ENCODE measurements around the gene YRDC.

YRDC gene

GRCh38 chr1:37808369-37809319, 636 bp upstream of the YRDC start:
- H3K4me3 ChIP-seq (ENCODE audit: low read length, poor library complexity, severe bottlenecking) = peak overlapping the region; percentile 97
- H3K4me2 ChIP-seq (ENCODE audit: low read depth, low read length, poor library complexity, severe bottlenecking) = peak overlapping the region; percentile 88
- H4K20me1 ChIP-seq (ENCODE audit: insufficient read depth, low read length, poor library complexity, severe bottlenecking) = peaks cover 35% of the 10 kb centered on the region
- H3K9me2 ChIP-seq (replicated peaks; ENCODE audit: low read depth, low read length) = no peaks in the 10 kb centered on the region
- H3K9me3 ChIP-seq (ENCODE audit: insufficient read depth, low read depth, low read length) = no peaks in the 10 kb centered on the region
- peak overlapping the region; percentile 90 for H3K9ac ChIP-seq (ENCODE audit: low read depth, low read length, poor library complexity, severe bottlenecking)
- H3K4me1 ChIP-seq (ENCODE audit: insufficient read depth, low read length, poor library complexity, severe bottlenecking) = peaks cover 20% of the 10 kb centered on the region
- peaks cover 22% of the 10 kb centered on the region; the same call in 1 of the 2 replicates for H3K36me3 ChIP-seq (ENCODE audit: insufficient read depth, low read length)
- TF ChIP-seq CTCF (conservative IDR thresholded peaks at IDR 0.05; ENCODE audit: low read length) (no peak), EZH2phosphoT487 (IDR thresholded peaks at IDR 0.05; ENCODE audit: borderline replicate concordance) (no peak)
- H3K79me2 ChIP-seq (ENCODE audit: insufficient read depth, low read length) = peaks cover 43% of the 10 kb centered on the region
- H2AFZ ChIP-seq (ENCODE audit: low read length) = peak overlapping the region; percentile 87
- H3F3A ChIP-seq (ENCODE audit: low read depth) = no peaks in the 10 kb centered on the region
- H3K27me3 ChIP-seq (ENCODE audit: insufficient read depth, low read length, poor library complexity, severe bottlenecking) = no peaks in the 10 kb centered on the region

GRCh38 chr1:37807220-37807554, 821 bp downstream of the YRDC start:
- peaks cover 43% of the 10 kb centered on the region for H3K79me2 ChIP-seq (ENCODE audit: insufficient read depth, low read length)

DNA sequence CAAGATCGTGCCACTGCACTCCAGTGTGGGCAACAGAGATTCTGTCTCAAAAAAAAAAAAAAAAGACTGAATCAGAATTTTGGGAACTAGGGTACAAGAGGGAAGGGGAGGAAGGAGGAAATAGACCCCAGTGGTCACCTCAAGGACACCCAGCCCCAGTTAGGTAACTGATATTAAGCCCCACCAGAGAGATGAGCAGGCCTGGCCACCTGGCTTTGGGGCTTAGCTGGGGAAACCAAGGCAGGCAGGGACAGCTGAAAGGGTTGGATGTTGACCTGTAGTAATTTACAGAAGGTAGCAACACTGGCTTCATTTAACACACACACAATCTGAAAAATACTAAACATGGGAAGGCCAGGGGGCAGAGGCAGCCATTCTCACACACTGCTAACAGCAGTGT, 5.6 kb downstream of the YRDC start:
- Histone ChIP-seq H3K36me3 (ENCODE audit: insufficient read depth, low read length) (peaks cover 48% of the 10 kb centered on the region; the same call in 1 of the 2 replicates), H3K4me3 (ENCODE audit: low read length, poor library complexity, severe bottlenecking) (no peak overlapping the region), H3K4me2 (ENCODE audit: low read depth, low read length, poor library complexity, severe bottlenecking) (no peak overlapping the region)

More at GRCh38 chr1:37807220-37807554, 821 bp downstream of the YRDC start:
- Histone ChIP-seq H3K4me3 (ENCODE audit: low read length, poor library complexity, severe bottlenecking) (peak overlapping the region; percentile 97), H3F3A (ENCODE audit: low read depth) (no peaks in the 10 kb centered on the region), H3K36me3 (ENCODE audit: insufficient read depth, low read length) (peaks cover 36% of the 10 kb centered on the region; the same call in 1 of the 2 replicates), H3K9ac (ENCODE audit: low read depth, low read length, poor library complexity, severe bottlenecking) (peak overlapping the region; percentile 90), H3K27me3 (ENCODE audit: insufficient read depth, low read length, poor library complexity, severe bottlenecking) (no peaks in the 10 kb centered on the region), H3K9me2 (replicated peaks; ENCODE audit: low read depth, low read length) (no peaks in the 10 kb centered on the region), H3K4me1 (ENCODE audit: insufficient read depth, low read length, poor library complexity, severe bottlenecking) (peaks cover 20% of the 10 kb centered on the region), H4K20me1 (ENCODE audit: insufficient read depth, low read length, poor library complexity, severe bottlenecking) (peaks cover 42% of the 10 kb centered on the region), H3K4me2 (ENCODE audit: low read depth, low read length, poor library complexity, severe bottlenecking) (peak overlapping the region; percentile 99), H3K9me3 (ENCODE audit: insufficient read depth, low read depth, low read length) (no peaks in the 10 kb centered on the region), H2AFZ (ENCODE audit: low read length) (no peak overlapping the region)
- TF ChIP-seq EZH2phosphoT487 (IDR thresholded peaks at IDR 0.05; ENCODE audit: borderline replicate concordance) = no peak
- TF ChIP-seq CTCF (conservative IDR thresholded peaks at IDR 0.05; ENCODE audit: low read length) = no peak

More for the DNA sequence above, 5.6 kb downstream of the YRDC start:
- Histone ChIP-seq H2AFZ (ENCODE audit: low read length) (no peak overlapping the region), H3F3A (ENCODE audit: low read depth) (no peaks in the 10 kb centered on the region), H3K4me1 (ENCODE audit: insufficient read depth, low read length, poor library complexity, severe bottlenecking) (peaks cover 12% of the 10 kb centered on the region), H3K27me3 (ENCODE audit: insufficient read depth, low read length, poor library complexity, severe bottlenecking) (no peaks in the 10 kb centered on the region), H3K9me2 (replicated peaks; ENCODE audit: low read depth, low read length) (no peaks in the 10 kb centered on the region), H4K20me1 (ENCODE audit: insufficient read depth, low read length, poor library complexity, severe bottlenecking) (peaks cover 40% of the 10 kb centered on the region), H3K79me2 (ENCODE audit: insufficient read depth, low read length) (peaks cover 32% of the 10 kb centered on the region), H3K9ac (ENCODE audit: low read depth, low read length, poor library complexity, severe bottlenecking) (no peak overlapping the region), H3K9me3 (ENCODE audit: insufficient read depth, low read depth, low read length) (no peaks in the 10 kb centered on the region)
- no peak for TF ChIP-seq EZH2phosphoT487 (IDR thresholded peaks at IDR 0.05; ENCODE audit: borderline replicate concordance)
- no peak for TF ChIP-seq CTCF (conservative IDR thresholded peaks at IDR 0.05; ENCODE audit: low read length)

Data from Loucy (cell line).